Activated CD8-positive, alpha-beta memory T cell treated with anti-CD3 and anti-CD28 coated beads for 36 hours (primary cell): Measurements from ENCODE around the gene TRPV3. TPM values are rescaled to one million over a fixed set of nuclear protein-coding genes. Genes with fewer than 3 reads are reported as not detected.
"Not testable (repeated sequence)": the region's sequence is repeated elsewhere in the genome, so short reads cannot be mapped to it uniquely, and the experiment has no call there.

ENCODE experiments used
- CTCF ChIA-PET: fragments of 350-600 bp; sonication (Branson Sonifier 250); formaldehyde crosslinking; loops from one replicate; lab custom pipeline; 2021; ENCODE audit warnings: antibody characterized with exemption; lab: Charles Lee
- POLR2A ChIA-PET: fragments of 350-600 bp; sonication (Branson Sonifier 250); formaldehyde crosslinking; loops from one replicate; lab custom pipeline; 2021; ENCODE audit warnings: antibody characterized with exemption; lab: Charles Lee
- total RNA-seq, 2 experiments: library from RNA; stranded (reverse); gene quantifications; one replicate each; pipeline ENCODE4 v1.2.3, GENCODE V29; 2021

Gene TRPV3
- total RNA-seq, 2 experiments from 2014 or later: 0.32 to 0.61 TPM

DNA sequence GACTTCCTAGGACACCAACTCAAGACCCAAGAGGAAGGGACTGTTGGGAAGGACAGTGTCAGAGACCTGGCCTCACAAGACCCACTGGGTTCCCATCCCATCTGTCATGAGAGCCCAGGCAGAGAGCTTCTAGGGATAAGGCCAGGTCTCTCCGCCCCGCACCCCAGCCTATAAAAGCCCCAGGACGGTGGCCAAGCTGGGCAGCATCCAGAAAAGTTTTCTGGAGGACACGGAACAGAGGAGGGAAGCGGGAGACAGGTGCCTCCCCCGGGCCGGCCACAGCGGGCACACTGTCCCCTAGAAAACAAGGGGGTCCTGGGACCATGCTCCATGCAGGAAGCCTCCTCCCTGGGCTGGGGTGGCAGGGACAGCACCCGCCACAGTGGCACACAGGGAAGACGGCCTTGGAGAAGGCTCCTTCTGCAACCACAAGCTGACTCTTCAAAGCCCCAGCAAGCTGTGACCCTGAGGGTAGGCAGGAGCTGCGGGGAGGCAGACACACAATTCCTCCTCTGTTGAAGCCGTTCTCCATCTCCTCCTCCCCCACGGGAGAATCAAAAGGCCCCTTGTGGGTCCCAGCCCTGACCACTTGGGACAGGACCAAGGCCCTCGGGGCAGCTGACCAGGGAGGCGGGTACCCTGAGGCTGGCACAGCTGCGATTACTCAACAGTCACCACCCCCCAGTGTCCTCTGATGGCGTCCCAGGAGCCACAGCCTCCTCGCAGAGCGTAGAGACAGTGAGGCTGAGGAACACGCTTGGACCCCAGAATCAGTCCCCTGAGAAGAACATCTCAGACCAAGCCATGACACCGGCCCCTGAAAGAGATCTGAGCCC is 26.1 kb downstream of the TRPV3 start:
- ChIA-PET CTCF (no interaction called here), POLR2A (no interaction called here)

DNA sequence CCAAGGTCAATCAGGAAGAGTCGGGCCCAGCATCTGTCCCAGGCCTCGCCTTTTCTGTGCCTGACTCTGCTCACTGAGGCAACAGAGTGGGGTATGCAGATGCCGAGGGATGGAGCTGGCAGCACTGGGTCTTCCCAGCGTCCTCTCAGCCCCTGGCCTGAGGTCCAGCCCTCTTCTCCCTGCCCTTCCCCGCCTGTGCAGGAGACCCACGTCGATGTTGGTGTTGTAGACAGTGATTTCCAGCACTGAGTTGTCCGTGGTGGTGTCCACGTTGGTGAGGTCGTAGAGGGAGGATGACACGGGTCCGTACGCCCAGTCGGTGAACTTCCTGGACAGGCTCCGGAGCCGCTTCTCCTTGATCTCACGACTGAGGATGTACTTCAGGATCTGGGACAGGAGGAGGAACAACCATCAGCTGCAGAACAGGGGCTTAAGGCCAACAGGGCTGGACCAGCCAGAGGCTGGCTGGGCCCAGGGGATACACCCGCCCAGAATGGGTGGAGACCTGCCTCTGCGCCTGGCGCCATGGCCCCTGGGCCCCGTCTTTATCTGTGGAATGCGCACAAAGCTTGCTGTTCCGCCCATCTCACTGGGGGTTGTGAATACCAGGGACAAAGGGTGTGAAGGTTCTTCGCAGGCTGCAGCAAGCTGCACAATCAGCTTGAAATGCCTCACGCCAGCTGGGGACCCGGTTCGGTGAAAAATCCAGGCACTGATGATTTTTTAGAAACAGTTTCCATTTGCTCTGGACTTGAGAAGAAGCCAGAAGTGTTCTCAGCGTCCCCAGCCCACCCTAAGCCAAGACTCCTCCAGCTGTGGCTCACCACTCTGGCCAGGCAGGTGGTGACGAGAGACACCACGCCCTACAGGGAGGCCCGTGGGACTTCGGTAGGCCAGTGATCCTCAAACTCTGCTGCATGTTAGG is 27.5 kb downstream of the TRPV3 start:
- CTCF ChIA-PET: no interaction called here
- POLR2A ChIA-PET: no interaction called here

DNA sequence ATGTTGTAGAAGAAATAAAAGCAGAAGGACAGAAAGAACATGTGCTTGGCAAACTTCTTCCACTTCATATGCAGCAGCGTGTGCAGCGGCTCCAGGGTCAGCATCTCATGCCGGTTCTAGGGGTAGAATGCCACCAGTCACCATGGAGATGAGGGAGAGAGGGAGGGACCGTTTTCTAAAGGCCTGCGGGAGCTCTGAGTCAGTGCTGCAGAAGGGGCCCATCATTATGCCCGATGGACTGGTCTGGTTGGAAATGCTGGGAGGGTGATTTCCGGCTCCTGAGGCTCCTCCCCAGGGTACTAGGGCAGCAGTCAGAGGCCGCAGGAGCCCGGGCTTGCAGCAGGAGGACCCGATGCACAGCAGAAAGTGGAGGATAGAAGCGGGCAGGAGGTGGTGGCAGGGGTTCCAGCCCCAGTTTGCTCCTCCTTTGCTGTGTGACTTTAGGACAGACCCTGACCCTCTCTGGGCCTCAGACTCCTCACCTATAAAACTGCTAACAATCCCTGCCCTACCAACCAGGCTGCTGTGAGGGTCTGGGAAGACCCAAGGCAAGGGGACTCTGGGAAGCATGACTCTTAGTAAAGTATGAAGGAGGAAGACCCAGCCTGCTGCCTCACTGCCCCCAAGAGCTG is 28.6 kb downstream of the TRPV3 start:
- ChIA-PET CTCF (no interaction called here), POLR2A (no interaction called here)

DNA sequence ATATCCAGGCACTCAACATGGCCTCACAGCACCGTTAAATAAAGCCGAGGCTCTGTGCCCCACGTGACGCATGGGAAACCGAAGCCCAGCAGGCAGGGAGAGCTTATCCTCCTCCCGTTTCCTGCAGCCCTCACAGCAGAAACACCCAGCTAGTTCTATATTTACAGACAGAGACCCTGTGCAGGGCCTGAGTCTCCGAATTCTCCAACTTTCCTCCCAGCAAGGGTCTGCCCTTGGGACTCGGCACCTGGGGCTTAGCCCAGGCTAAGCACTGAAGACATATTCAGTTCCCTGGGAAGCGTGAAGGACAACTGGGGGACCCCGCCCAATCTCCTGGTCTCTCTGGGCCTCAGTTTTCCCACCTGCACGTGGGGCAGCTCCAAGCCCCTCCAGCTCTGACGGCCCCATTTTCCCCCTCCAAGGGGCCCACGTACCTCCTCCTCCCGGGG is 29.2 kb downstream of the TRPV3 start:
- CTCF ChIA-PET: no interaction called here
- POLR2A ChIA-PET: no interaction called here

DNA sequence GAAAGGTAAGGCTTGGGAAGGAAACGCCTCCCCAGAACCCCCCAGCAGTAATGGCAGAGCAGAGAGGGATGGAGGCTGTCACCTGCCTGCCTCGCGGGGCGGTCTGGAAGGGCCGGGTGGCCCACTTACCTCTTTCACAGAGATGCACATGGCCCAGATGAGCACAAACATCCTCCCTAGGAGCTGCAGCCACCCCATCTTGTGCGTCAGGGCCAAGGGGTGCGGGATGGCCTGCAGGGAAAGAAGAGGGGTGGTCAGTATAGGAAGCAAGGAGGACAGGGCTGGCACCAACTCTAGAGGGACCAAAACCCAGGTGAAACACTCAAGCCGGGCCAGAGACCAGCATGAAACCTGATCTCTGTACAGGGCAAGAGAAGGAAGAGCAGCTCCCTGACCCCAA is 29.7 kb downstream of the TRPV3 start:
- POLR2A ChIA-PET: no interaction called here
- CTCF ChIA-PET: no interaction called here

DNA sequence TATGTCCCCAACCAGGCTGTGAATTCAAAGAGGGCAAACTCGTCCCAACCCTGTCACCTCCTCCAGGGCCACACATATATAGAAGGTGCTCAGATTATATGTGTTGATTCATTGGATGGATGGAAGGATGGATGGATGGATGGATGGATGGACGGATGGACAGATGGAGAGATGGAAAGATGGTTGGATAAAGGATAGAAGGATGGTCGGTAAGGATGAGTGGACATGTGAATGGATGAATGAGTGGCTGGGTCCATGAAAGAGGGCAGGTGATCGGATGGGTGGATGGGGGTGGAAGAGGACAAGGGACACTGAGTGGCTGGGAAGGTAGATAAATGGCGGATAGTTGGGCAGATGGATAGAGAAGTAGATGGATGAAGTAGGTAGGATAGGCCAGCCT is 30.1 kb downstream of the TRPV3 start:
- CTCF ChIA-PET: no interaction called here

DNA sequence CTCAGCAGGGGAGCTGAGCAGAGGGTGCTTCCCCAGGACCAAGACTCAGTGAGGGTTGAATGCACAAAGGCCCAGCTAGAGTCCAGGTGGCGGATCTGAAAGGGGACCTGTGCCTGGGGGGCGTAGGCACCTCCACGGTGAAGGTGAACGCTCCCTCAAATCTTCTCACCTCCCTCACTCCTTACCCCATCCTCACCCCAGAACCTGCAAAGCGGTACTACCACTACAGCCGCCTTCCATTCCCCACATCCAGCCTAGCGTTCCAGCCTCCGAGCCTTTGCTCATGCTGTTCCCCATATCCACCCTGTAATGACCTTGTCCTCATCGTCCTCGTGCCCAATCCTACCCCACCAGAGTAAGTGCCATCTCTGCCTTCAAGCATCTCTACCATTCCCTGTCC is 30.6 kb downstream of the TRPV3 start:
- CTCF ChIA-PET: no interaction called here
- POLR2A ChIA-PET: no interaction called here

More for the DNA sequence above, 30.1 kb downstream of the TRPV3 start:
- POLR2A ChIA-PET: no interaction called here

DNA sequence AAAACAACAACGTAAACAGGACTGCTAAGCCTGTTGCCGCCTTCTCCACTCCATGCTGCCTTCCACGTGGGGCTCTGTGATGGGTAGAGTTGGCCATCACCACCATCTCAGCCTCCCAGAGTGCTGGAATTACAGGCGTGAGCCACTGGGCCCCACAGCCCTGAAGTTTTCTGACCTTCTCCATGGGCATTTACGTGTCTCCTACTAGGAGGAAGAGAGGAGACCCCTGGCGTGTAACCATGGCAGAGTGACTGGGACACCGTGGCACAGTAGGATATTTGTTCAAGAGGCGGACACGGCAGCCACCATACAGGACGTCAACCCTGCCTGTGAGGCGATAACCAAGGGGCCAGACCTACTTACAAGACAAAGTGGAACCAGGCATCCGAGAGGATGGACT is 31.1 kb downstream of the TRPV3 start:
- CTCF ChIA-PET: interaction anchor here (0.5 to 0.7 kb wide), 2 partner anchors 46 to 259 kb away, joined by 3 to 5 read pairs; no protein-coding TSS in a partner anchor

DNA sequence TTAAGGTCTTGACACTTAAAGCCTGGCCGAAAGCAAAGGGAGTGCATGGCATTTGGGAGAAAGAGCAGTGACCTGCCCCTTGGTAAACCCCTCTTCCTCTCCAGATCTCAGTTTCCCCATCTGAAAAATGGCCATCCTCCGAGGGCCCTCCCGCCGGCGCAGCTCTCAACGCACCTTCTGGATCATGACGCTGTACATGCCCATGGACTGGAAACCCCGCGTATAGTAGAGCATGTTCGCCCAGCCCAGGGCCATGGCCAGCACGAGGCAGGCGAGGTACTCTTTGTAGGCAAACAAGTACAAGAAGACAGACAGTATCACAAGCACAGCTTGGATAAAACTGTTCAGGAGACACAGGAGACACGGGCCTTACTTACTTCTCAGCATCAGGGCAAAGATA is 33.6 kb downstream of the TRPV3 start:
- POLR2A ChIA-PET: no interaction called here
- CTCF ChIA-PET: no interaction called here

More for the DNA sequence above, 31.1 kb downstream of the TRPV3 start:
- POLR2A ChIA-PET: no interaction called here

DNA sequence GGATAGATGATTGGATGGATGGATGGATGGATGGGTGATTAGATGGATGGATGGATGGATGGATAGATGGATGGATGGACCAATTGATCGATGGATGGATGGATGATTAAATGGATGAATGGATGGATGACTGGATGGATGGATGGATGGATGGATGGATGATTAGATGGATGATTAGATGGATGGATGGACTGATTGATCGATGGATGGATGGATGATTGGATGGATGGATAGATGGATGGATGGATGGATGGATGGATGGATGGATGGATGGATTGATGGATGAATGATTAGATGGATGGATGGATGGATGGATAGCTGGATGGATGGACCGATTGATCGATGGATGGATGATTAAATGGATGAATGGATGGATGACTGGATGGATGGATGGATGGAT is 38.1 kb downstream of the TRPV3 start:
- POLR2A ChIA-PET, CTCF ChIA-PET: not testable (repeated sequence)

DNA sequence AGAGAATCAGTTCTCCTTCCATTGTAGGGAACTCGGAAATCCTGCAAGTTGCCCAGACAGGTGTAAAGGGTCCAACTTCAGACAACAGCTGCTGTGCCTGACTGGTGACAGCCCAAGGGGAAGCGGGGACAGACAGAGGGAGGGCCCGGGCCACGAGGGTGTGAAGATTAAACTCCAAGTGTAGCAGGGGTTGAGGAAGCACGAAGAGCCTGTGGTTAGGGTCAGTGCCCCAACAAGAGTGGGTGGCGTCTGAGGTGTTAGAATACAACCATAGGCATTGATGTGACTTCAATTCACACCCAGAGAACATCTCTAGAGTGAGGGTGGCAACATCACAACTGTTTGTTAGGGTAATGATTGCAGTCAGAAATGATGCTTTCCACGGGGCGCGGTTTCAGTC is 42.7 kb downstream of the TRPV3 start:
- CTCF ChIA-PET: no interaction called here
- POLR2A ChIA-PET: no interaction called here

DNA sequence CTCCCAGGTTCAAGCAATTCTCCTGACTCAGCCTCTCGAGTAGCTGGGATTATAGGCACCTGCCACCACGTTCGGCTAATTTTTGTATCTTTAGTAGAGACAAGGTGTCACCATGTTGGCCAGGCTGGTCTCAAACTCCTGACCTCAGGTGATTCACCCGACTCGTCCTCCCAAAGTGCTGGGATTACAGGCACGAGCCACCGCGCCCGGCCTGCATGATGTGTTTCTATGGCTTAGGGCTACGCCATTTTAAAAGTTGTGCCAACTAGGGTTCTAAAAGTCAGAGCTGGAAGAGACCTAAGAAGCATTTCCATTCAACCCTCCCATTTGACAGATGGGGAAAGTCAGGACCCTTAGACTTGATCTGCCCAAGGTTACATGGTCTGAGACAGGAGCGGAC is 43.4 kb downstream of the TRPV3 start:
- POLR2A ChIA-PET, CTCF ChIA-PET: not testable (repeated sequence)

DNA sequence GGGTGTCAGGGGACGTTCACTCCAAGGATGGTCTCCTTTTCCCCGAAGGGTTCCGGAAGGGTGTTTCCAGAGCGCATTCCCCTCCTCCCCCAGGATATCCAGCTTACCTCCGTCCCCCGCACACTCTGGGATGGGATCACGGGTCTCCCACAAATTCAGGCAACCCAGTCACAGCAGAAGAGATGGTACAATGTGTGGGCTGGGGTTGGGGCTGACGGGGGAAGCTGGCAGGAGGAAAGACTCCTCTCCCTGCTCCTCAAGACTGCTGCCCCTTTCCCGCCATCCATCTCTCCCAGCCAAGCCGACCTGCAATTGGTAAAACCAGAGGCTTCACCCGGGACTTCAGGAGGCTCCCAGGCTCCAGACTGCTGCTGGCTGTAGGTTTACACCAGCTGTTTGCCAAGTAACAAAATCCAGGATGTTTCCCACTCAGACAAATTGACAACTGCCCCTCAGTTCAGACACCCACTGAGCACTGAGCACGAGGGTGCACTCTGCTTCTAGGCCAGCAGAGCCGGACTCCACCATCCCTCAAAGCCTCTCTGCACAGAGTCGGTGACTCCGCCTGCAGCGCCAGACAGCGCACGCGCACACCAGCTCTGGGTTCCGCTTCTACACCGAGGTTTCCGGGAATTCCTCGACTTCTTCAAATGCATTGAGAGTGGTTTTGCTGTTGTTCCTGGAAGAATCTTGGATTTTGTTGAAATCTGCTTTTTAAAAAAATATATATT is 44.1 kb downstream of the TRPV3 start:
- CTCF ChIA-PET: no interaction called here
- POLR2A ChIA-PET: no interaction called here

DNA sequence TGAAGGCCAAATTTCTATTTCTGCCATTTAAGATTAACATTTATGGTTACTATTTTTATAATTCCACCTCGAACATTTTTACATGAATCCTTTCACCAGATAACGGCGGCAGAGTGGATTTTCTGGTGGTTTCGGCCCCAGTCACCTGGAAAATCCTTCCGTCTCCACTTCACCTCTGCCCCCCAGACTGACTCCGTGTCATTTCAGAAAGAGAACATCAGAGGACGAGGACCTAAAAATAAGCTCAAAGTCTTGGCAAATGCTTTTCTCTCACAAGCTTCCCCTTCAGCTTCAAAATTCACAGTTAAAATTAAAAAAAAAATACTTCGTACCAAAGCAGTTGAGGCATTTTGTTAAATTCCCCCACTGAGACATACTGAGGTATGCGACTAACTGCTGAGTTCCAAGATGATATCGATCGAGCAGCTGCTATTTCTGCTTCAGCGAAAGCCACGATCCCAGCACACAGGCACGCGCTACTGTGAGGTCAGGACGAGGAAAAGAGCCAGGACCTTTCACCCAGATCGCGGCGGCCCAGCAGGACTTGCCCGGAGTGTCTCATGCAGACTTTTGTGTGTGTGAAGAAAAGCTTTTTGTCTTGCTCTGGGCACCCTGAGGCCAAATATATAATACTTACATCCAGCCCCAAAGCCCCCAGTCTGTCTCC is 45.0 kb downstream of the TRPV3 start:
- ChIA-PET CTCF (no interaction called here), POLR2A (no interaction called here)

DNA sequence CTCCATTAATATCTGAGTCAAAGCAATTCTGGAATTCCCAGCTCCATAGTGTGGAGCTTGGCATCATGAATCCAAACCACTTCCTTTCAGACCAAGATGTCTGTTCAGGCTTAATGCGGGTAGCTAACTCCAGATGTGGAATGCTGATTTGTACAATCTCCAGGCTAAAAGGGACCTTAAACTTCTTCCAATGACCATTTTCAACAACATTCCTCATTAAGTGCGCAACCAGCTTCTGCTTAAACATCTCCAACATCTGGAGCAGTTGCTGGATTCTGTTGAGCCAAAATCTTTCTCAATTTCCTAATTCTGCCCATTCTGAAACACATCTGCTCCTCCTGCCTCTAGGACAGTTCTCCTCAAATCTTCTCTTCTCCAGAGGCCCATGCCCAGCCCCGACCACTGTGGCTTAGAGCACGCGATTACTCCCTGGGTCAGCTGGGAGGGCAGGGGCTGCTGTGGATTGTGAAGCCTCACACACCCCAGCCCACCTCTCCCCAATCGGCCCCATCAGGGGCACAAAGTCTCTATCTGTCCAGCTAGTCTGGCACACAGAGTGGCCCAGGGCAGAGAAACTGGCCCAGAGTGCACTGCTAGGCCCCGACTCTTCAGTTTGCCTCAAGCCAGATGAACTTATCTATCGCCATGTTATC is 45.6 kb downstream of the TRPV3 start:
- ChIA-PET POLR2A (no interaction called here), CTCF (no interaction called here)

DNA sequence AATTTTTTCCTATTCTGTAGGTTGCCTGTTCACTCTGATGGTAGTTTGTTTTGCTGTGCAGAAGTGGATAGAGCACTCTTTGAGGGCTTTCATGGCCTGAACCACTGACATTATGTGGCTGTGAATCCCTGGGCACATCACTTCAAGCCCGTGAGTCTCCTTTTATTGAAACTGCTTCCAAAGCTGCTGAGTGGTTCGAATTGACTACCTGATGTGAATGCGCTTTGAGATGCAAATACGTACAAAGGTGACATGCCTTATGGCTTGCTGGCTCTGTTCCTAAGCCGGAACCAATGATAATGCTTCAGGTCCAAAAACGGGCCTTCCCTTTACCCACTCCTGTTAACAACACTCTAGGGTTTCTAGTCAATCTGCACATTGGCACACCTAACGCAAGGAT is 47.5 kb downstream of the TRPV3 start:
- CTCF ChIA-PET: no interaction called here
- POLR2A ChIA-PET: no interaction called here

DNA sequence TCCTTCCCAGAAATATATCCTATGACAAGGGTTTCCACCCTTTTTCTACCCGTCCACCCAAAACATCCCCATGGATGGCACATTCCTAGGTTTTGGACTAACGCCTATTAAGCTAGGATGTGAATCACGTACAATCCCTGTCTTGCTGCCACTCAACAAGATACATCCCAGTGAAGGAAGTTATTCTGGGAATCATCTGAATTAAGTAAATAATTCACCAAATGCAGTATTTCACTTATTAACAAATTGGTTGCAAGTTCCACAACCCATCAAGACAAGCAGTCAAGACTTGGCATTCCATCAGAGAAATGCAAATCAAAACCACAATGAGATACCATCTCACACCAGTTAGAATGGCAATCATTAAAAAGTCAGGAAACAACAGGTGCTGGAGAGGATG is 49.7 kb downstream of the TRPV3 start:
- CTCF ChIA-PET: no interaction called here

DNA sequence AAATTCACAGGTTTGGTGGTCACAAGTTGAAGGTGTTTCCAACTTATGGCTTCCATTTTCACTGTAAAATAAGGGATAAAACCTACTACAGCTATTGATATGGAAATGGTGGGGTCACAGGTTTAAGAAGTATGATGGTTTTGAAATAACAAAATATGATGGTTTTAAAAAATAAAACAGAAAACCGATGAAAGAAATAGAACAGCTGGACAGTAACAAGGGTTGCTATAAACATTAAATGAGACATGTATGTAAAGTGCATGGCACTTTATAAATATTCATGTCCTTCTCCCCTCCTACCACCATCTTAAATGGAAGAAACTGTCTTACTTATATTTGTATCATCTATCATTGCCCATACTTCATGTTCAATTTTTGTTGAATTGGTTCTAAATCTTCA is 50.5 kb downstream of the TRPV3 start:
- POLR2A ChIA-PET: no interaction called here
- CTCF ChIA-PET: no interaction called here

More for the DNA sequence above, 49.7 kb downstream of the TRPV3 start:
- POLR2A ChIA-PET: no interaction called here
